ENCODE measurements around the gene EIF2B1.

Gene EIF2B1

GRCh38 chr12:123621619-123622530 lies 11.6 kb downstream of the EIF2B1 start:
- TF ChIP-seq, protein P1, sequence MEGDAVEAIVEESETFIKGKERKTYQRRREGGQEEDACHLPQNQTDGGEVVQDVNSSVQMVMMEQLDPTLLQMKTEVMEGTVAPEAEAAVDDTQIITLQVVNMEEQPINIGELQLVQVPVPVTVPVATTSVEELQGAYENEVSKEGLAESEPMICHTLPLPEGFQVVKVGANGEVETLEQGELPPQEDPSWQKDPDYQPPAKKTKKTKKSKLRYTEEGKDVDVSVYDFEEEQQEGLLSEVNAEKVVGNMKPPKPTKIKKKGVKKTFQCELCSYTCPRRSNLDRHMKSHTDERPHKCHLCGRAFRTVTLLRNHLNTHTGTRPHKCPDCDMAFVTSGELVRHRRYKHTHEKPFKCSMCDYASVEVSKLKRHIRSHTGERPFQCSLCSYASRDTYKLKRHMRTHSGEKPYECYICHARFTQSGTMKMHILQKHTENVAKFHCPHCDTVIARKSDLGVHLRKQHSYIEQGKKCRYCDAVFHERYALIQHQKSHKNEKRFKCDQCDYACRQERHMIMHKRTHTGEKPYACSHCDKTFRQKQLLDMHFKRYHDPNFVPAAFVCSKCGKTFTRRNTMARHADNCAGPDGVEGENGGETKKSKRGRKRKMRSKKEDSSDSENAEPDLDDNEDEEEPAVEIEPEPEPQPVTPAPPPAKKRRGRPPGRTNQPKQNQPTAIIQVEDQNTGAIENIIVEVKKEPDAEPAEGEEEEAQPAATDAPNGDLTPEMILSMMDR (IDR thresholded peaks at IDR 0.05; ENCODE audit: borderline replicate concordance, insufficient read depth, low read depth, low read length), result no peak
- H3K4me3 ChIP-seq (ENCODE audit: low read depth, low read length), result no peak overlapping the region

- H3K4me3 ChIP-seq (ENCODE audit: low read depth, low read length), result no peak overlapping the region
- TF ChIP-seq, protein P1 (IDR thresholded peaks at IDR 0.05; ENCODE audit: borderline replicate concordance, insufficient read depth, low read depth, low read length), result no peak
Measured at GRCh38 chr12:123621101-123621500, 12.4 kb downstream of the EIF2B1 start.

- TF ChIP-seq, protein P1 (IDR thresholded peaks at IDR 0.05; ENCODE audit: borderline replicate concordance, insufficient read depth, low read depth, low read length), result no peak
- H3K4me3 ChIP-seq (ENCODE audit: low read depth, low read length), result no peak overlapping the region
Measured at GRCh38 chr12:123617580-123617979, 15.9 kb downstream of the EIF2B1 start.

DNA sequence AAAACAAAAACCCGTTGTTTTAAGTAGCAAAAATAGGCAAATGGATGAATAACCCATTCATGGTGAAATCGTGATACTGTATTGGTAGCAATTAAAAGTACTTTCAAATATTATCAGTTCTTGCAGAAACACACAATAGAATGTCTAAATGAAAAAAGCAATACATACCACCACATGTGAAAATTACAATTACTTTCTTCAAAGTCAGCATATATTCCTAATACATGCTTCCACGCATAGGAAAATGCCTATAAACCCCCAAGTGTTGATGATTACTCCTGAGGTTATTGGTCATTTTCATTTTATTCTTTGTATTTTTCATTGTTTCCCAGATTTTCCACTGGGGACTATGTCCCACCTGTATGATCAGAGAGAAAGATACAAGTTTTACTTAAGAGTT lies 16.3 kb downstream of the EIF2B1 start:
- TF ChIP-seq, protein P1 (IDR thresholded peaks at IDR 0.05; ENCODE audit: borderline replicate concordance, insufficient read depth, low read depth, low read length), result no peak
- H3K4me3 ChIP-seq (ENCODE audit: low read depth, low read length), result no peak overlapping the region

DNA sequence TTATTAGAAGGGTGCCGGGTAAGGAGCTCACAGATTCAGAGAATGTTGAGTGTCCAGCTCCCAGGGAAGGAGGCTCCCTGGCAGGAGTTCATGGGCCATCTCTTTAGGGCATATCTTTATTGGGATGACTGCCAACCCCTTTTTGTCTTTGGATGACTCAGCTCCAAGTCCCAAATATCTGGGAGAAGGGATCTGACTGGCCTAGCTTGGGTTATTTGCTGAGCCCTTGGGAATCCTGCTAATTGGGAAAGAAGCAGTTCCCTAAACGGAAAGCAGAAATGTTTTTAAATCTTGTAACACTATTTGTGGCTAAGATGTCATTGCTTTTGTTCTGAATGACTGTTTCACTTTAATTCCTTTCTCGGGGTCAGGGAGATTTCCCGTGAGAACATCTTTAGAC lies 19.0 kb downstream of the EIF2B1 start:
- no peak overlapping the region for H3K4me3 ChIP-seq (ENCODE audit: low read depth, low read length)
- TF ChIP-seq, protein P1 (IDR thresholded peaks at IDR 0.05; ENCODE audit: borderline replicate concordance, insufficient read depth, low read depth, low read length), result no peak

DNA sequence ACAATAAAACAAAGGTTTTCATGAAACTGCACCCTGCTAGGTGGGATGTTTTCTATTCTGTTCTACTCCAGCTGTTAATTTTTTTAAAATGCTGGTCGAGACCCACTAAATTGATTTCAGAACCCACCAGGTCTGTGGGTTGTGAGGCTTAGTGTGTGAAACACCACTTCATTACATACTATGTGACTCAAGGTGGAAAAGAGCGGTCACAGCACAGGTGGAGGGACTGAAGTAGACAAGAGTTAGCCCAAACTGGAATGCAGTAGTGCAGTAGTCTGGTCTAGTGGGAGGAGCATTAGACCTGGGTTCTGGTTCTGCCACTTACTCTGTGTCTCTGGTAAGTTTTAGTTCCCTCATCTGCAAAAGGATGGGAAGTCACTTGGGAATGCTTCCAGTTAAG lies 19.4 kb downstream of the EIF2B1 start:
- no peak overlapping the region for H3K4me3 ChIP-seq (ENCODE audit: low read depth, low read length)
- TF ChIP-seq, protein P1 (IDR thresholded peaks at IDR 0.05; ENCODE audit: borderline replicate concordance, insufficient read depth, low read depth, low read length), result no peak

DNA sequence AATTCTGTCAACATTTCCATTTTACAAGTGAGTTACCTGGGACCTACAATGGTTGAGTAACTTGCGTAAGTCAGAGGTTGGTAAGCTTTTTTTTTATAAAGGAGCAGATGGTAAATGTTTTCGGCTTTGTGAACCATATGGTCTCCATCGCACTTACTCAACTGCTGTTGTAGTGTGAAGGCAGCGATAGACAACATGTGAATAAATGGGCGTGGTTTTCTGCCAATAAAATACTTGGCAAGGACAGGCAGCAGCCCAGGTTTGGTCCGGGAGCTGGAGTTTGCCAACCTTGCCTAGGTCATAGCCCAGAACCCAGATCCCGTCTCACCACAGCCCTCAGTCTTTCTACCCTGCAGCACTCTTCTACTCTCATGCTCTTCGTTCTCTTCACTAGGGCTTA lies 25.3 kb downstream of the EIF2B1 start:
- no peak overlapping the region for H3K4me3 ChIP-seq (ENCODE audit: low read depth, low read length)
- TF ChIP-seq, protein P1 (IDR thresholded peaks at IDR 0.05; ENCODE audit: borderline replicate concordance, insufficient read depth, low read depth, low read length), result no peak

Data from GM12875 (cell line).